Fibroblast of the aortic adventitia (primary cell): ENCODE data around the gene LYSET. TPM values are rescaled to one million over a fixed set of nuclear protein-coding genes. Genes with fewer than 3 reads are reported as not detected.
"Not testable (repeated sequence)": the region's sequence is repeated elsewhere in the genome, so short reads cannot be mapped to it uniquely, and the experiment has no call there.

Experiments used
- DNase-seq: peaks from one replicate; pipeline ENCODE4 v3.0.0-alpha.2; 2010; ENCODE audit warnings: low read depth
- H3K4me3 ChIP-seq: 2 replicates; pipeline ENCODE4 v1.5.1; 2011; ENCODE audit warnings: low read depth, mild to moderate bottlenecking, control low read depth, low read length, moderate library complexity
- total RNA-seq: library from RNA; depleted of rRNA; stranded (reverse); fragments of >200 nt; gene quantifications from 2 replicates; pipeline ENCODE4 v1.2.3, GENCODE V29; 2012; ENCODE audit warnings: low replicate concordance
- TF ChIP-seq, protein P1 (sequence below): IDR thresholded peaks from 2 replicates; pipeline ENCODE4 v1.5.1; 2011; ENCODE audit warnings: mild to moderate bottlenecking, low read length, control low read depth, inconsistent platforms; ENCODE audit not compliant: insufficient read depth

LYSET gene
- total RNA-seq, 1 donor: 12.1 TPM

DNA sequence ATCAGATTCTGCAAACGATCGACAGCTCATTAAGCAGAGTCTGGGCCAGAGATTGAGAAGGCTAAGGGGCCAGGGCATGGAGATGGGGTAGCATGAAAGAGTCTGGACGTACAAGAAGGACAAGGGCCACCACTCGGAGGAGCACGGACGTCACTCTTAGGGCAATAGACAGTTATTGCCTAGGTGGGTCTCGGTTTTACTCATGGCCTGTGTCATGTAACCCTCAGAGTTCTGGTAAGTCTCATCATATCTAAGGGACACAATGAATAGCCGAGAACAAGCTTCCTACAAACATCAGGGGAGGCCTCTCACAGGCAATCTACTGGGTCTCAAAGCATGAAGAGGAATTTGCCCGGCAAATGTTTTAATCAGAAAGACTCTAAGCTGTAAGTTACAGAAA is 39.0 kb upstream of the LYSET start:
- DNase-seq: no peak
- H3K4me3 ChIP-seq: no peak overlapping the region
- TF ChIP-seq, protein P1, sequence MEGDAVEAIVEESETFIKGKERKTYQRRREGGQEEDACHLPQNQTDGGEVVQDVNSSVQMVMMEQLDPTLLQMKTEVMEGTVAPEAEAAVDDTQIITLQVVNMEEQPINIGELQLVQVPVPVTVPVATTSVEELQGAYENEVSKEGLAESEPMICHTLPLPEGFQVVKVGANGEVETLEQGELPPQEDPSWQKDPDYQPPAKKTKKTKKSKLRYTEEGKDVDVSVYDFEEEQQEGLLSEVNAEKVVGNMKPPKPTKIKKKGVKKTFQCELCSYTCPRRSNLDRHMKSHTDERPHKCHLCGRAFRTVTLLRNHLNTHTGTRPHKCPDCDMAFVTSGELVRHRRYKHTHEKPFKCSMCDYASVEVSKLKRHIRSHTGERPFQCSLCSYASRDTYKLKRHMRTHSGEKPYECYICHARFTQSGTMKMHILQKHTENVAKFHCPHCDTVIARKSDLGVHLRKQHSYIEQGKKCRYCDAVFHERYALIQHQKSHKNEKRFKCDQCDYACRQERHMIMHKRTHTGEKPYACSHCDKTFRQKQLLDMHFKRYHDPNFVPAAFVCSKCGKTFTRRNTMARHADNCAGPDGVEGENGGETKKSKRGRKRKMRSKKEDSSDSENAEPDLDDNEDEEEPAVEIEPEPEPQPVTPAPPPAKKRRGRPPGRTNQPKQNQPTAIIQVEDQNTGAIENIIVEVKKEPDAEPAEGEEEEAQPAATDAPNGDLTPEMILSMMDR: no peak

DNA sequence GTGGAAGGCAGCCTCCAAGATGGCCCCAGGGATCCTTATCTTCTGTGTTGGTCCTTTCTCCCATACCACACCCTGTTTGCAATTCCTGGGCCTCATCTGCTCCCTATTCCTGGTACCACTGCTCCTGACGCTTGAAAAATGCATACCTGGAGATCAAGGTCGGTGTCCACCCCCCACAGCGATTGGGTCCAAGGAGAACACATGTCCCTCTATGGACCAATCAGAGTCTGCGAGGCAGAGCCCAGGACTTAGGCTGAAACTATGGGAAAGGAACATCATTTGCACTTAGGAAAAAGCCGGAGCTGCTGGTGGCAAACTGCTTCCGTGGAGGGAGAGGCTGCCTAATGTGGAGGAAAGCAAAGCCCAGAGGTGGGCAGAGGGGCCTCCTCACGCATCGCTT is 36.1 kb upstream of the LYSET start:
- TF ChIP-seq, protein P1: no peak
- H3K4me3 ChIP-seq: no peak overlapping the region
- no peak for DNase-seq

DNA sequence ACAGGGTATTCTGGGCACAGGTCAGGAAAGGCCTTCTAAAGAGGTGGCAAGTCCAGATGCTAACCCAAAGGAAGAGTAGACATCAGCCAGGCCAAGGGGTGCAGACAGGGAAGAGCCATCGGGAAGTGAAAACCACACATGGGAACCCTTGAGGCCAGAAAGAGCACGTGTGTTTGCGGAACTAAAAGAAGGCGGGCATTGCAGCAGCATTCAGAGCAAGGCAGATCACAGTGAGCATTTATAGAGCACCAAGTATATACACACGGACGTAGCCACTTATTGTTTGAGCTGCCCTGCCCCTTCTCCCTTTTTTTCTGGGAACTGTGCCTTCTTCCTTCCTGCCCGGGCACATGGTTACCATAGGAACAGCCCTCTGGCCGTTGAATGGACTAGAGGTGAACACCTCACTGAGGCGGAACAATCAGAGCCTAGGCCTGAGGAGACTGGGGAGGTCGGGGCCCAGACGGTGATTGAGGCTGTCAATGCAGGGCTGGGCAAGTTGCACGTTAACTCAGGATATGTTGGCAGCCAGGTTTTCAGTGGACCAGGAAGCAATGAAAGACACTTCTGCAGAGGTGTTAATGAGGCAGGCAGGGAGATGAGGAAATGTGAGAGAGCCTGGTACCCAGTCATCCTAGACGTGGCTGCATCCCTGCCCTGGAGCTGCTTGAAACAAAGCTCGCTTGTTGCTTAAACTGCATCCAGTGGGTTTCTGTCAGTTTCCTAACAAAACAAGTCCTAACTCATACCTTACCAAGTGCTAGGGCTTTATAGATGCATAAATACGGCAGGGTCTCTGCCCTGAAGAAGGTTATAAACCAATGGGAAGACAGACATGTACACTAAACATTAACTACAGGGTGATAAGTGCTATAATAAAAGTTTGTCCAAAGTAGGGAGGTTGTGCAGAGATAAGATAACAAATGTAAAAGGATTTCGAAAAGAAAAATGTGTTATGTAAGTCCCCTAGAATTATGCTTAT is 34.6 kb upstream of the LYSET start:
- DNase-seq: no peak
- TF ChIP-seq, protein P1: no peak
- no peak overlapping the region for H3K4me3 ChIP-seq

DNA sequence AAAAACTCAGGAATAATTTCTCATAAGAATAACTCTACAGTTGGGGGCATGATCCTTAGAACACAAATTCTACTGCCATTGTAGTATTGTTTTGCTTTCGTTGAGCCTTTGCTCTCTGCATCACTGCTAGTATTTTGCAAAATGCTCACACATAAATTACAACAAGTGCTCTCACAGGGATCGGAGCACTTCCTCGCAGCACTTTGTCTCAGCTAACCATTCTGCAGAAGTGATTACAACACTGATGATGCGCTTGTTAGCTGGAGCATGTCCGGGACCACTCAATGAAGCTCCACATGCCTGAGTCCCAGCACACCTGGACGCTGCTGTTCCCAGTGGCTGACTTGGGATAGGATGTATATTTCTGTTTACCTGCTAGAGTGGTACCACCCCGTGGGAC is 32.0 kb upstream of the LYSET start:
- no peak for DNase-seq
- H3K4me3 ChIP-seq: no peak overlapping the region
- TF ChIP-seq, protein P1: no peak

- TF ChIP-seq, protein P1: no peak
- no peak overlapping the region for H3K4me3 ChIP-seq
- DNase-seq: no peak
Measured at GRCh38 chr14:93155667-93156066, 29.4 kb upstream of the LYSET start.

GRCh38 chr14:93156693-93157369 is 28.3 kb upstream of the LYSET start:
- TF ChIP-seq, protein P1: no peak
- no peak overlapping the region for H3K4me3 ChIP-seq
- no peak for DNase-seq

DNA sequence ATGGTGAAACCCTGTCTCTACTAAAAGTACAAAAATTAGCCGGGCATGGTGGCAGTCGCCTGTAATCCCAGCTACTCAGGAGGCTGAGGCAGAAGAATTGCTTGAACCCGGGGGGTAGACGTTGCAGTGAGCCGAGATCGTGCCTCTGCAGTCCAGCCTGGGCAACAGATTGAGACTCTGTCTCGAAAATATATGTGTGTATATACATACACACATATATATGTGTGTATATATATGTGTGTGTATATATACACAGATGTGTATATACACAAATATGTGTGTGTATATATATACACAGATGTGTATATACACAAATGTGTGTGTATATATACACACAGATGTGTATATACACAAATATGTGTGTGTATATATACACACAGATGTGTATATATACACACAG is 26.8 kb upstream of the LYSET start:
- not testable (repeated sequence) for DNase-seq, H3K4me3 ChIP-seq

DNA sequence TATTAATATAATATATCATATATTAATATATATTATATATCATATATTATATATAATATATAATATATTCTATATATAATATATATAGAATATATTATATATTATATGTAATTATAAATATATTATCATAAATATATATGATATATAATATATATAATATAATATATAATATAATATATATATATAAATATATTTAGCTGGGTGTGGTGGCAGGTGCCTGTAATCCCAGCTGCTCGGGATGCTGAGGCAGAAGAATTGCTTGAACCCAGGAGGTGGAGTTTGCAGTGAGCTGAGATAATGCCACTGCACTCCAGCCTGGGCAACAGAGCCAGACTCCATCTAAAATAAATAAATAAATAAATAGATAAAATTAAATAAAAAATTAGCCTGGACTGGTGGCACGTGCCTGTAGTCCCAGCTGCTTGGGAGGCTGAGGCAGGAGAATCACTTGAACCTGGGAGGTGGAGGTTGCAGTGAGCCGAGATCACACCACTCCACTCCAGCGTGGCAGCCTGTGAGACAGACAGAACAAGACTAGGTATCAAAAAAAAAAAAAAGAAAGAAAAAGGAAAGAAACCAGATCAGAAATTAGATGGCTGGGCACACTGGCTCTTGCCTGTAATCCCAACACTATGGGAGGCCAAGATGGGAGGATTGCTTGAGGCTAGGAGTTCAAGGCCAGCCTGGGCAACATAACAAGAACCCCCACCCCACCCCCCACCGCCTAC is 25.3 kb upstream of the LYSET start:
- H3K4me3 ChIP-seq, DNase-seq: not testable (repeated sequence)
